Nephron progenitor cell (in vitro differentiated cells): ENCODE measurements around the gene ARL2BP.
"Not testable (repeated sequence)": the region's sequence is repeated elsewhere in the genome, so short reads cannot be mapped to it uniquely, and the experiment has no call there.

Experiments
- DNase-seq: peaks from one replicate; pipeline ENCODE4 v3.0.0; 2021
- H3K27ac Mint-ChIP-seq: 2 replicates; pipeline ENCODE4 v1.8.0; 2021; ENCODE audit warnings: mild to moderate bottlenecking, moderate library complexity, mixed read lengths
- H3K27me3 Mint-ChIP-seq: 2 replicates; pipeline ENCODE4 v1.8.0; 2021; ENCODE audit warnings: mild to moderate bottlenecking, low read depth, mixed read lengths; ENCODE audit not compliant: poor library complexity
- H3K36me3 Mint-ChIP-seq: 2 replicates; pipeline ENCODE4 v1.8.0; 2021; ENCODE audit warnings: low read depth, mixed read lengths
- H3K4me1 Mint-ChIP-seq: 2 replicates; pipeline ENCODE4 v1.8.0; 2021; ENCODE audit warnings: mixed read lengths
- H3K4me3 Mint-ChIP-seq: 2 replicates; pipeline ENCODE4 v1.8.0; 2021; ENCODE audit warnings: mild to moderate bottlenecking, moderate library complexity, mixed read lengths
- H3K9me3 Mint-ChIP-seq: 2 replicates; pipeline ENCODE4 v1.8.0; 2021; ENCODE audit warnings: mild to moderate bottlenecking, moderate library complexity, mixed read lengths
- TF ChIP-seq, protein P1 (sequence below): fragments of 200-600 bp; sonication (generic); IDR thresholded peaks from 2 replicates; pipeline ENCODE4 v1.5.0; 2021; ENCODE audit warnings: antibody characterized with exemption

Gene ARL2BP

GRCh38 chr16:57271867-57272495, 26.9 kb downstream of the ARL2BP start:
- Mint-ChIP-seq H3K4me3 (no peak overlapping the region), H3K9me3 (no peaks in the 10 kb centered on the region), H3K27me3 (peaks cover 21% of the 10 kb centered on the region), H3K4me1 (peaks cover 8% of the 10 kb centered on the region), H3K27ac (no peak overlapping the region), H3K36me3 (no peaks in the 10 kb centered on the region)
- DNase-seq: no peak
- TF ChIP-seq, protein P1, sequence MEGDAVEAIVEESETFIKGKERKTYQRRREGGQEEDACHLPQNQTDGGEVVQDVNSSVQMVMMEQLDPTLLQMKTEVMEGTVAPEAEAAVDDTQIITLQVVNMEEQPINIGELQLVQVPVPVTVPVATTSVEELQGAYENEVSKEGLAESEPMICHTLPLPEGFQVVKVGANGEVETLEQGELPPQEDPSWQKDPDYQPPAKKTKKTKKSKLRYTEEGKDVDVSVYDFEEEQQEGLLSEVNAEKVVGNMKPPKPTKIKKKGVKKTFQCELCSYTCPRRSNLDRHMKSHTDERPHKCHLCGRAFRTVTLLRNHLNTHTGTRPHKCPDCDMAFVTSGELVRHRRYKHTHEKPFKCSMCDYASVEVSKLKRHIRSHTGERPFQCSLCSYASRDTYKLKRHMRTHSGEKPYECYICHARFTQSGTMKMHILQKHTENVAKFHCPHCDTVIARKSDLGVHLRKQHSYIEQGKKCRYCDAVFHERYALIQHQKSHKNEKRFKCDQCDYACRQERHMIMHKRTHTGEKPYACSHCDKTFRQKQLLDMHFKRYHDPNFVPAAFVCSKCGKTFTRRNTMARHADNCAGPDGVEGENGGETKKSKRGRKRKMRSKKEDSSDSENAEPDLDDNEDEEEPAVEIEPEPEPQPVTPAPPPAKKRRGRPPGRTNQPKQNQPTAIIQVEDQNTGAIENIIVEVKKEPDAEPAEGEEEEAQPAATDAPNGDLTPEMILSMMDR: no peak

GRCh38 chr16:57273359-57273758, 28.3 kb downstream of the ARL2BP start:
- no peak overlapping the region for H3K4me3 Mint-ChIP-seq
- DNase-seq: no peak
- no peaks in the 10 kb centered on the region for H3K9me3 Mint-ChIP-seq
- no peaks in the 10 kb centered on the region for H3K4me1 Mint-ChIP-seq
- TF ChIP-seq, protein P1: no peak
- H3K27me3 Mint-ChIP-seq: peaks cover 21% of the 10 kb centered on the region
- H3K36me3 Mint-ChIP-seq: no peaks in the 10 kb centered on the region
- H3K27ac Mint-ChIP-seq: no peak overlapping the region

DNA sequence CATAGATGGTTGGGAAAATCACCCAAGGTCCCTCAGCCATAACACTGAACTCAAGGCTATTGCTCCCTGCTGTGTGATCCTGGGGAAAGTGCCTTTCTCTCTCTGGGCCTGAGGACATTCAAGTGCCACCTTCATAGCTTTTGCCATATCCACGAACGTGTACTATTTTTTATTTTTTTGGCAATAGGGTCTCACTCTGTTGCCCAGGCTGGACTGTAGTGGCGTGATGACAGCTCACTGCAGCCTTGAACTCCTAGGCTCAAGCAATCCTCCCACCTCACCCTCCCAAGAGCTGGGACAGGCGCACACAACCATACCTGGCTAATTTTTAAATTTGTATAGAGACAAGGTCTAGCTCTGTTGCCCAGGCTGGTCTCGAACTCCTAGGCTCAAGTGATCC, 28.8 kb downstream of the ARL2BP start:
- Mint-ChIP-seq H3K36me3 (no peaks in the 10 kb centered on the region), H3K4me3 (no peak overlapping the region), H3K27me3 (peaks cover 25% of the 10 kb centered on the region), H3K27ac (no peak overlapping the region), H3K4me1 (no peaks in the 10 kb centered on the region), H3K9me3 (no peaks in the 10 kb centered on the region)
- TF ChIP-seq, protein P1: no peak
- no peak for DNase-seq

GRCh38 chr16:57275946-57276345, 30.9 kb downstream of the ARL2BP start:
- H3K4me1 Mint-ChIP-seq, H3K36me3 Mint-ChIP-seq, H3K27ac Mint-ChIP-seq, H3K9me3 Mint-ChIP-seq, DNase-seq, H3K4me3 Mint-ChIP-seq: not testable (repeated sequence)
- peaks cover 36% of the 10 kb centered on the region for H3K27me3 Mint-ChIP-seq

DNA sequence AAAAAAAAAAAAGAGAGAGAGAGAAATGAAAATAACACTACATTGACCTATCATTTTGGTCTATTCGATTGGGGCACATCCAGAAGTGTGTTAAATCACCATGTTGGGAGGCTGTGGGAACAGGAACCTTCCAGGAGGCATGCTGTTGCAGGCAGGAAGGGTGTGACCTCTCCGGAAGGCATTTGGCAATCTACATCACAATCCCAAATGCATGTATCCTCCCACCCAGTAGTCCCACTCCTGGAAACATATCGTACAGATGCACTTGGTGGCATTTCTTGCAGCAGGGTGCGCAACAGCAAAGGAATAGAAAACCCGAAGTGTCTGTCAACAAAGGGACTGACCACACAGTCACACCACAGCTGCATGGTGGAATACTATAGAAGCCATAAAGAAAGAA, 31.5 kb downstream of the ARL2BP start:
- no peak overlapping the region for H3K27ac Mint-ChIP-seq
- peaks cover 43% of the 10 kb centered on the region for H3K27me3 Mint-ChIP-seq
- no peak for DNase-seq
- H3K4me3 Mint-ChIP-seq: no peak overlapping the region
- TF ChIP-seq, protein P1: no peak
- no peaks in the 10 kb centered on the region for H3K36me3 Mint-ChIP-seq
- H3K9me3 Mint-ChIP-seq: no peaks in the 10 kb centered on the region
- no peaks in the 10 kb centered on the region for H3K4me1 Mint-ChIP-seq

- Mint-ChIP-seq H3K4me3 (no peak overlapping the region), H3K4me1 (no peaks in the 10 kb centered on the region), H3K36me3 (no peaks in the 10 kb centered on the region), H3K27ac (peak overlapping the region; percentile 4), H3K27me3 (peaks cover 53% of the 10 kb centered on the region), H3K9me3 (no peaks in the 10 kb centered on the region)
- TF ChIP-seq, protein P1: no peak
- DNase-seq: no peak
Observed at GRCh38 chr16:57277586-57277985, 32.5 kb downstream of the ARL2BP start.
